GM12878 (cell line): Measurements from ENCODE around the gene CFAP157. TPM values are rescaled to one million over a fixed set of nuclear protein-coding genes. Genes with fewer than 3 reads are reported as not detected.

ENCODE experiments used
- ATAC-seq: fragments of 200-7000 bp; cut with Tn5 transposase; 3 replicates; pipeline ENCODE4 v1.9.1; 2020; ENCODE audit warnings: mild to moderate bottlenecking, moderate library complexity
- BruUV-seq: library from RNA; stranded (reverse); fragments of 400-500 nt; replicated peaks from 2 replicates; lab custom pipeline; 2021; lab: Mats Ljungman, UMichigan
- CTCF ChIA-PET: fragments of 300-600 bp; sonication (Branson Sonifier 250); formaldehyde crosslinking; extraction: SDS; loops from one replicate; lab custom pipeline; 2021; ENCODE audit warnings: inconsistent platforms; lab: Yijun Ruan, JAX
- POLR2A ChIA-PET: fragments of 350-600 bp; formaldehyde crosslinking; extraction: SDS; loops from one replicate; lab custom pipeline; 2021; ENCODE audit warnings: inconsistent platforms; lab: Charles Lee
- RAD21 ChIA-PET: fragments of 300-600 bp; sonication (Branson Sonifier 250); formaldehyde crosslinking; loops from one replicate; lab custom pipeline; 2023; ENCODE audit warnings: antibody characterized with exemption; ENCODE audit not compliant: unreplicated experiment; lab: Charles Lee
- SMC1A ChIA-PET: fragments of 300-600 bp; sonication (Branson Sonifier 250); formaldehyde crosslinking; loops from one replicate; lab custom pipeline; 2023; ENCODE audit not compliant: unreplicated experiment, uncharacterized antibody; lab: Charles Lee
- DNase-seq: peaks from one replicate; pipeline ENCODE4 v3.0.0-alpha.2; 2011; ENCODE audit warnings: low read depth, low spot score
- FAIRE-seq: peaks from 3 replicates; lab custom pipeline; 2011; peaks lifted over from hg19 to GRCh38; lab: Jason Lieb, UNC
- H2AFZ ChIP-seq: 2 replicates; pipeline ENCODE4 v1.6.0; 2011; ENCODE audit warnings: low read depth, low read length, control low read depth; ENCODE audit not compliant: control insufficient read depth
- H3K27ac ChIP-seq: 2 replicates; pipeline ENCODE4 v1.5.1; 2011; ENCODE audit warnings: control low read depth; ENCODE audit not compliant: control insufficient read depth, insufficient read depth
- H3K27me3 ChIP-seq, 2 experiments: replicated peaks in 1 of 2; 2 replicates each; pipeline versions ENCODE4 v1.6.0 to v1.6.1; 2011; ENCODE audit warnings: low read length in 1 of 2; ENCODE audit not compliant: control insufficient read depth in 2 of 2, insufficient read depth in 2 of 2
- H3K36me3 ChIP-seq, 2 experiments: 2 replicates each; pipeline ENCODE4 v1.5.1; 2011; ENCODE audit warnings: low read length in 1 of 2; ENCODE audit not compliant: control insufficient read depth in 2 of 2, insufficient read depth in 2 of 2
- H3K4me1 ChIP-seq: 2 replicates; pipeline ENCODE4 v1.6.1; 2011; ENCODE audit warnings: mild to moderate bottlenecking, low read length, moderate library complexity, mixed read lengths; ENCODE audit not compliant: control insufficient read depth, insufficient read depth
- H3K4me2 ChIP-seq: 2 replicates; pipeline ENCODE4 v1.6.0; 2011; ENCODE audit warnings: control low read depth; ENCODE audit not compliant: control insufficient read depth, insufficient read depth
- H3K4me3 ChIP-seq: fragments of 200-600 bp; sonication (generic); 2 replicates; pipeline ENCODE4 v1.5.1; 2016
- H3K79me2 ChIP-seq: 2 replicates; pipeline ENCODE4 v1.6.0; 2011; ENCODE audit warnings: low read length; ENCODE audit not compliant: control insufficient read depth, insufficient read depth
- H3K9ac ChIP-seq: 2 replicates; pipeline ENCODE4 v1.8.0; 2011; ENCODE audit warnings: low read length, control low read depth, mixed read lengths; ENCODE audit not compliant: control insufficient read depth, insufficient read depth
- H3K9me3 ChIP-seq: replicated peaks from 3 replicates; pipeline ENCODE4 v1.5.1; 2011; ENCODE audit warnings: mild to moderate bottlenecking, low read length; ENCODE audit not compliant: control insufficient read depth, insufficient read depth
- H4K20me1 ChIP-seq: 2 replicates; pipeline ENCODE4 v1.6.0; 2011; ENCODE audit not compliant: control insufficient read depth, insufficient read depth
- CBFB ChIP-seq: IDR thresholded peaks from 2 replicates; pipeline ENCODE4 v1.6.1; 2016; ENCODE audit warnings: antibody characterized with exemption, low read depth
- CREB1 ChIP-seq: IDR thresholded peaks from 2 replicates; pipeline ENCODE4 v1.6.1; 2012; ENCODE audit warnings: low read depth, mild to moderate bottlenecking, inconsistent platforms
- DPF2 ChIP-seq: fragments of 450-650 bp; IDR thresholded peaks from 2 replicates; pipeline ENCODE4 v1.6.1; 2017; ENCODE audit warnings: mild to moderate bottlenecking
- EP300 ChIP-seq, 2 experiments: fragments of 150-350 bp in 1 of 2; IDR thresholded peaks; 2 replicates each; pipeline ENCODE4 v1.6.1; 2011 to 2012; ENCODE audit warnings: low read depth in 2 of 2, low read length in 2 of 2, borderline replicate concordance in 1 of 2, improper control_type of control experiment in 1 of 2, inconsistent platforms in 1 of 2; ENCODE audit not compliant: control insufficient read depth in 1 of 2
- JUND ChIP-seq: IDR thresholded peaks from 2 replicates; pipeline ENCODE4 v1.6.1; 2012; ENCODE audit warnings: low read depth, mild to moderate bottlenecking, low read length, improper control_type of control experiment, moderate library complexity
- MEF2B ChIP-seq: fragments of 450-650 bp; IDR thresholded peaks from 2 replicates; pipeline ENCODE4 v1.6.1; 2018; ENCODE audit warnings: mild to moderate bottlenecking, moderate library complexity; ENCODE audit not compliant: partially characterized antibody, poor library complexity, severe bottlenecking
- NBN ChIP-seq: fragments of 450-650 bp; IDR thresholded peaks from 2 replicates; pipeline ENCODE4 v1.6.1; 2016
- NFYB ChIP-seq: IDR thresholded peaks from 2 replicates; pipeline ENCODE4 v1.6.1; 2011; ENCODE audit warnings: low read depth, mild to moderate bottlenecking, low read length, improper control_type of control experiment, moderate library complexity; ENCODE audit not compliant: insufficient read depth
- NKRF ChIP-seq: fragments of 450-650 bp; conservative IDR thresholded peaks from 2 replicates; pipeline ENCODE4 v1.6.1; 2017; ENCODE audit warnings: mild to moderate bottlenecking, moderate library complexity
- PAX5 ChIP-seq: IDR thresholded peaks from 2 replicates; pipeline ENCODE4 v1.6.1; 2011; ENCODE audit warnings: low read depth, low read length, borderline replicate concordance
- RB1 ChIP-seq: fragments of 450-650 bp; formaldehyde crosslinking; IDR thresholded peaks from 2 replicates; pipeline ENCODE4 v1.6.1; 2017; ENCODE audit warnings: mild to moderate bottlenecking, borderline replicate concordance
- RCOR1 ChIP-seq: conservative IDR thresholded peaks from 2 replicates; pipeline ENCODE4 v1.6.1; 2012; ENCODE audit warnings: low read depth, low read length, improper control_type of control experiment
- SMARCA5 ChIP-seq: fragments of 450-650 bp; IDR thresholded peaks from 2 replicates; pipeline ENCODE4 v1.6.1; 2017; ENCODE audit warnings: mild to moderate bottlenecking
- SUZ12 ChIP-seq: fragments of 200-600 bp; sonication (generic); IDR thresholded peaks from one replicate; pipeline ENCODE4 v1.6.1; 2018; ENCODE audit warnings: antibody characterized with exemption, mild to moderate bottlenecking; ENCODE audit not compliant: unreplicated experiment
- TCF7 ChIP-seq: IDR thresholded peaks from 2 replicates; pipeline ENCODE4 v1.6.1; 2014; ENCODE audit warnings: antibody characterized with exemption, borderline replicate concordance
- ZBTB33 ChIP-seq: fragments of 450-650 bp; IDR thresholded peaks from 2 replicates; pipeline ENCODE4 v1.6.1; 2017; ENCODE audit warnings: mild to moderate bottlenecking
- ZNF207 ChIP-seq: fragments of 450-650 bp; IDR thresholded peaks from 2 replicates; pipeline ENCODE4 v1.6.1; 2014; ENCODE audit warnings: antibody characterized with exemption, mild to moderate bottlenecking, borderline replicate concordance
- WGBS: methylation state at CpG from one replicate; pipeline ENCODE4 v1.1.6; 2016; ENCODE audit warnings: low lambda C conversion rate; ENCODE audit not compliant: insufficient replicate concordance, insufficient coverage; ENCODE audit errors: missing lambda C conversion rate; 5-methylcytosine and 5-hydroxymethylcytosine counted together
- in situ Hi-C: fragments of 300-500 bp; cut with MboI; formaldehyde crosslinking; loops from 9 replicates; pipeline ENCODE4 v1.14.3; 2018; ENCODE audit warnings: mixed read lengths
- intact Hi-C: fragments of 100-400 bp; cut with micrococcal nuclease; formaldehyde crosslinking; loops from one replicate; pipeline ENCODE4 v1.14.2; 2022; ENCODE audit not compliant: unreplicated experiment
- polyA plus RNA-seq, 11 experiments: library from polyadenylated mRNA; depleted of rRNA in 4 of 11; unstranded in 6 of 11; stranded (reverse) in 5 of 11; fragments of >200 nt; fragmentation: Nextera tagmentation in 4 of 11; fragmentation: Illumina TruSeq in 1 of 11; extraction: Ambion mirVana in 4 of 11; extraction: Trizol in 1 of 11; gene quantifications; 1 replicate in 1 of 11; 2 replicates in 10 of 11; pipeline versions ENCODE4 v1.2.1 to v1.2.3, GENCODE V29; 2011 to 2016; ENCODE audit warnings: inconsistent platforms in 2 of 11, missing spikeins in 2 of 11, low read depth in 1 of 11
- total RNA-seq, 4 experiments: library from RNA; depleted of rRNA in 3 of 4; stranded (reverse); fragments of >200 nt in 3 of 4; fragmentation: Illumina TruSeq in 1 of 4; extraction: Trizol in 1 of 4; gene quantifications; 2 replicates each; pipeline versions ENCODE4 v1.2.1 to v1.2.3, GENCODE V29; 2013 to 2021

Gene CFAP157
- total and polyA plus RNA-seq, 10 of the 15 experiments (the other 5 are each of a cell fraction or from before 2014, with no cell fraction given) = 0.08 to 0.72 TPM; not detected in 8

- TF ChIP-seq ZBTB33 = 0 out of 2 replicates have a peak, but pooled peaks have one; percentile 43
- 0 out of 2 replicates have a peak, but pooled peaks have one; percentile 39 for TF ChIP-seq NBN
- no peak for TF ChIP-seq TCF7
- no peak for TF ChIP-seq NKRF
Measured at GRCh38 chr9:127734247-127734746, 27.5 kb downstream of the CFAP157 start (continued).

GRCh38 chr9:127734747-127735529, 28.1 kb downstream of the CFAP157 start, which contains the start of gene TOR2A:
Gene TOR2A, minus strand, starts transcription at chr9:127735294. Its CDS starts 24 bp downstream, at chr9:127735270.
- in situ Hi-C loops = loop anchor here (5.0 kb wide), 3 partner anchors 143 to 233 kb away; no protein-coding TSS in a partner anchor
- no peak for TF ChIP-seq CBFB
- TF ChIP-seq CREB1 = peak; percentile 84
- TF ChIP-seq RCOR1 = peak; percentile 91; the same call in 1 of the 2 replicates
- peak; percentile 79 for TF ChIP-seq DPF2
- peak; percentile 14; the same call in 1 of the 2 replicates for TF ChIP-seq SMARCA5
- TF ChIP-seq JUND = 0 out of 2 replicates have a peak, but pooled peaks have one; percentile 55
- peak; percentile 57; the same call in 1 of the 2 replicates for TF ChIP-seq PAX5
- peak; percentile 64 for TF ChIP-seq NFYB
- peak; percentile 67 for TF ChIP-seq MEF2B
- peak; percentile 96 for TF ChIP-seq ZNF207
- peak; percentile 86 for TF ChIP-seq RB1
- peak in 1 of 2 experiments; percentile 62; a peak in 1 of 4 replicates for TF ChIP-seq EP300 (IDR thresholded peaks at IDR 0.05; ENCODE audit: borderline replicate concordance in 1 of 2, control insufficient read depth in 1 of 2, low read depth in 2 of 2, low read length in 2 of 2)
- TF ChIP-seq SUZ12 = no peak

More at GRCh38 chr9:127734747-127735529, 28.1 kb downstream of the CFAP157 start, which contains the start of gene TOR2A:
- SMC1A ChIA-PET = interaction anchor here (0.8 to 2.3 kb wide), 32 partner anchors 11 to 338 kb away, joined by 3 to 25 read pairs (median 5); partner anchors contain the start of genes CDK9, CFAP157, ENG and FPGS
- Histone ChIP-seq H3K36me3 (no peaks in the 10 kb centered on the region; a peak in 3 of 4 replicates), H3K79me2 (no peaks in the 10 kb centered on the region), H4K20me1 (no peaks in the 10 kb centered on the region), H3K9ac (peak within 1 kb of the TSS; percentile 78), H3K27me3 (no peaks in the 10 kb centered on the region), H2AFZ (peak within 1 kb of the TSS; percentile 94), H3K4me3 (peak within 1 kb of the TSS; percentile 76), H3K27ac (peak within 1 kb of the TSS; percentile 71), H3K4me1 (peaks cover 6% of the 10 kb centered on the region), H3K9me3 (no peaks in the 10 kb centered on the region), H3K4me2 (peak within 1 kb of the TSS; percentile 100)
- FAIRE-seq (peak; percentile 89), DNase-seq (peak; percentile 81), ATAC-seq (peak; percentile 98)
- RAD21 ChIA-PET = interaction anchor here (0.6 to 2.6 kb wide), 54 partner anchors 11 to 794 kb away, joined by 3 to 83 read pairs (median 4); partner anchors contain the start of genes CDK9, FPGS, PIP5KL1 and PTRH1
- intact Hi-C loops = loop anchor here (1.0 to 2.0 kb wide), 6 partner anchors 42 to 231 kb away; no protein-coding TSS in a partner anchor
- CTCF ChIA-PET = interaction anchor here (0.5 to 2.5 kb wide), 65 partner anchors 9 to 1143 kb away, joined by 3 to 79 read pairs (median 5); partner anchors contain the start of genes CDK9, ENG, FPGS and PIP5KL1
- WGBS = under 1% methylated on average over 76 of the region's 76 CpGs
- BruUV-seq = no TSS peak
- POLR2A ChIA-PET = interaction anchor here (0.6 to 2.0 kb wide), 12 partner anchors 29 to 216 kb away, joined by 3 to 13 read pairs (median 5); partner anchors contain the start of genes CDK9 and SH2D3C
